ENCODE measurements around the gene RNF208. TPM values are rescaled to one million over a fixed set of nuclear protein-coding genes. Genes with fewer than 3 reads are reported as not detected.
A peak's percentile ranks its signal among the peaks of the same experiment; 100 is the strongest.

RNF208 gene
- total RNA-seq, 4 donors from 2014 or later = 1.2 to 4.2 (median 2.4) TPM

GRCh38 chr9:137235424-137236237 is 13.6 kb upstream of the RNF208 start:
- Histone ChIP-seq H3K4me1 (peaks cover 40 to 60% (median 48%) of the 10 kb centered on the region in 4 donors), H3K27ac (replicated peaks in 1 of 4) (peak overlapping the region in 1 of 4 donors; percentile 1), H3K9me3 (no peaks in the 10 kb centered on the region), H3K4me3 (peak overlapping the region; percentile 29 to 43 (median 37)), H3K36me3 (no peaks in the 10 kb centered on the region), H3K27me3 (peaks cover 0 to 46% (median 22%) of the 10 kb centered on the region in 4 donors)
- TF ChIP-seq POLR2A (IDR thresholded peaks at IDR 0.05; ENCODE audit: low read depth) = no peak
- TF ChIP-seq POLR2AphosphoS5 (IDR thresholded peaks at IDR 0.05) = no peak
- TF ChIP-seq, protein P1, sequence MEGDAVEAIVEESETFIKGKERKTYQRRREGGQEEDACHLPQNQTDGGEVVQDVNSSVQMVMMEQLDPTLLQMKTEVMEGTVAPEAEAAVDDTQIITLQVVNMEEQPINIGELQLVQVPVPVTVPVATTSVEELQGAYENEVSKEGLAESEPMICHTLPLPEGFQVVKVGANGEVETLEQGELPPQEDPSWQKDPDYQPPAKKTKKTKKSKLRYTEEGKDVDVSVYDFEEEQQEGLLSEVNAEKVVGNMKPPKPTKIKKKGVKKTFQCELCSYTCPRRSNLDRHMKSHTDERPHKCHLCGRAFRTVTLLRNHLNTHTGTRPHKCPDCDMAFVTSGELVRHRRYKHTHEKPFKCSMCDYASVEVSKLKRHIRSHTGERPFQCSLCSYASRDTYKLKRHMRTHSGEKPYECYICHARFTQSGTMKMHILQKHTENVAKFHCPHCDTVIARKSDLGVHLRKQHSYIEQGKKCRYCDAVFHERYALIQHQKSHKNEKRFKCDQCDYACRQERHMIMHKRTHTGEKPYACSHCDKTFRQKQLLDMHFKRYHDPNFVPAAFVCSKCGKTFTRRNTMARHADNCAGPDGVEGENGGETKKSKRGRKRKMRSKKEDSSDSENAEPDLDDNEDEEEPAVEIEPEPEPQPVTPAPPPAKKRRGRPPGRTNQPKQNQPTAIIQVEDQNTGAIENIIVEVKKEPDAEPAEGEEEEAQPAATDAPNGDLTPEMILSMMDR (IDR thresholded peaks at IDR 0.05) = no peak
- no peak for TF ChIP-seq EP300 (IDR thresholded peaks at IDR 0.05)
- intact Hi-C loops (cut with DNase I) = no loop called here
- no peak for DNase-seq (ENCODE audit: extremely low spot score)
- 52% methylated on average over 4 of the region's 35 CpGs for WGBS

GRCh38 chr9:137234758-137235423 is 12.9 kb upstream of the RNF208 start:
- TF ChIP-seq POLR2A (IDR thresholded peaks at IDR 0.05; ENCODE audit: low read depth) = no peak
- TF ChIP-seq EP300 (IDR thresholded peaks at IDR 0.05) = no peak
- TF ChIP-seq, protein P1 (IDR thresholded peaks at IDR 0.05) = no peak
- TF ChIP-seq POLR2AphosphoS5 (IDR thresholded peaks at IDR 0.05) = no peak
- Histone ChIP-seq H3K4me1 (peaks cover 39 to 53% (median 43%) of the 10 kb centered on the region in 4 donors), H3K27me3 (peaks cover 0 to 54% (median 29%) of the 10 kb centered on the region in 4 donors), H3K9me3 (no peaks in the 10 kb centered on the region), H3K4me3 (no peak overlapping the region), H3K27ac (replicated peaks in 1 of 4) (no peak overlapping the region), H3K36me3 (no peaks in the 10 kb centered on the region)
- intact Hi-C loops (cut with DNase I) = no loop called here
- no peak for DNase-seq (ENCODE audit: extremely low spot score)
- 71% methylated on average over 16 of the region's 18 CpGs for WGBS

DNA sequence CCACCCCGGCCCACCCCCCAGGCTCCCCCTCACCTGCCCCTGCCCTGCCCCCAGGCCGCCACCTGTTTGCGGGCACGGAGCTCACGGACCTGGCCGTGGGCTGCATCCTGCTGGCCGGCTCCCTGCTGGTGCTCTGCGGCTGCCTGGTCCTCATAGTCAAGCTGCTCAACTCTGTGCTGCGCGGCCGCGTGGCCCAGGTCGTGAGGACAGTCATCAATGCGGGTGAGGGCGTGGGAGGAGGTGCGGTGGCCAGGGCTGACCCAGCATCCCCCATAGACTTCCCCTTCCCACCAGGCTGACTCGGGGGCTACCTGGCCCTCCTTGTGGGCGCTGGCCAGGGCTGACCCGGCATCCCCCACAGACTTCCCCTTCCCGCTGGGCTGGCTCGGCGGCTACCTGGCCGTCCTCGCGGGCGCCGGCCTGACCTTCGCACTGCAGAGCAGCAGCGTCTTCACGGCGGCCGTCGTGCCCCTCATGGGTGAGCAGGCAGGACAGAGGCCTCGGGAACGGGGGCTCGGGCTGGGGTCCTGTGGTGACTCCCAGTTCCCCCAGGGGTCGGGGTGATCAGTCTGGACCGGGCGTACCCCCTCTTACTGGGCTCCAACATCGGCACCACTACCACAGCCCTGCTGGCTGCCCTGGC is 12.1 kb upstream of the RNF208 start:
- no peaks in the 10 kb centered on the region for H3K36me3 ChIP-seq
- peaks cover 0 to 61% (median 36%) of the 10 kb centered on the region in 4 donors for H3K27me3 ChIP-seq
- no peak overlapping the region for H3K4me3 ChIP-seq
- WGBS = 69% methylated on average over 13 of the region's 40 CpGs
- intact Hi-C loops (cut with DNase I) = no loop called here
- no peak overlapping the region for H3K27ac ChIP-seq (replicated peaks in 1 of 4)
- H3K9me3 ChIP-seq = no peaks in the 10 kb centered on the region
- peaks cover 32 to 46% (median 36%) of the 10 kb centered on the region in 4 donors for H3K4me1 ChIP-seq
- TF ChIP-seq POLR2AphosphoS5 (IDR thresholded peaks at IDR 0.05) = no peak
- TF ChIP-seq EP300 (IDR thresholded peaks at IDR 0.05) = no peak
- no peak for TF ChIP-seq POLR2A (IDR thresholded peaks at IDR 0.05; ENCODE audit: low read depth)
- TF ChIP-seq, protein P1 (IDR thresholded peaks at IDR 0.05) = no peak
- no peak for DNase-seq (ENCODE audit: extremely low spot score)

GRCh38 chr9:137233143-137233980 is 11.3 kb upstream of the RNF208 start:
- H3K36me3 ChIP-seq = no peaks in the 10 kb centered on the region
- H3K4me1 ChIP-seq = peaks cover 25 to 38% (median 29%) of the 10 kb centered on the region in 4 donors
- no peaks in the 10 kb centered on the region for H3K9me3 ChIP-seq
- TF ChIP-seq, protein P1 (IDR thresholded peaks at IDR 0.05) = no peak
- TF ChIP-seq POLR2AphosphoS5 (IDR thresholded peaks at IDR 0.05) = no peak
- TF ChIP-seq POLR2A (IDR thresholded peaks at IDR 0.05; ENCODE audit: low read depth) = no peak
- TF ChIP-seq EP300 (IDR thresholded peaks at IDR 0.05) = no peak
- H3K4me3 ChIP-seq = no peak overlapping the region
- DNase-seq (ENCODE audit: extremely low spot score) = no peak
- H3K27ac ChIP-seq (replicated peaks in 1 of 4) = no peak overlapping the region
- 79% methylated on average over 12 of the region's 40 CpGs for WGBS
- peaks cover 0 to 69% (median 42%) of the 10 kb centered on the region in 4 donors for H3K27me3 ChIP-seq
- intact Hi-C loops (cut with DNase I) = no loop called here

All from esophagus muscularis mucosa (tissue), 4 donors.